Testis (tissue), 2 donors: ENCODE data around the gene PDZK1IP1.

Experiments
- POLR2A ChIP-seq: fragments of 450-650 bp; IDR thresholded peaks from one replicate; pipeline ENCODE4 v1.6.1; 2017; ENCODE audit warnings: antibody characterized with exemption, mild to moderate bottlenecking, moderate library complexity
- TF ChIP-seq, protein P1 (sequence below), 3 experiments: fragments of 450-650 bp in 2 of 3; fragments of 200-600 bp in 1 of 3; sonication (generic) in 1 of 3; IDR thresholded peaks; one replicate each; pipeline ENCODE4 v1.5.1; 2016 to 2019; ENCODE audit warnings: antibody characterized with exemption in 3 of 3, mild to moderate bottlenecking in 2 of 3, moderate library complexity in 1 of 3

DNA sequence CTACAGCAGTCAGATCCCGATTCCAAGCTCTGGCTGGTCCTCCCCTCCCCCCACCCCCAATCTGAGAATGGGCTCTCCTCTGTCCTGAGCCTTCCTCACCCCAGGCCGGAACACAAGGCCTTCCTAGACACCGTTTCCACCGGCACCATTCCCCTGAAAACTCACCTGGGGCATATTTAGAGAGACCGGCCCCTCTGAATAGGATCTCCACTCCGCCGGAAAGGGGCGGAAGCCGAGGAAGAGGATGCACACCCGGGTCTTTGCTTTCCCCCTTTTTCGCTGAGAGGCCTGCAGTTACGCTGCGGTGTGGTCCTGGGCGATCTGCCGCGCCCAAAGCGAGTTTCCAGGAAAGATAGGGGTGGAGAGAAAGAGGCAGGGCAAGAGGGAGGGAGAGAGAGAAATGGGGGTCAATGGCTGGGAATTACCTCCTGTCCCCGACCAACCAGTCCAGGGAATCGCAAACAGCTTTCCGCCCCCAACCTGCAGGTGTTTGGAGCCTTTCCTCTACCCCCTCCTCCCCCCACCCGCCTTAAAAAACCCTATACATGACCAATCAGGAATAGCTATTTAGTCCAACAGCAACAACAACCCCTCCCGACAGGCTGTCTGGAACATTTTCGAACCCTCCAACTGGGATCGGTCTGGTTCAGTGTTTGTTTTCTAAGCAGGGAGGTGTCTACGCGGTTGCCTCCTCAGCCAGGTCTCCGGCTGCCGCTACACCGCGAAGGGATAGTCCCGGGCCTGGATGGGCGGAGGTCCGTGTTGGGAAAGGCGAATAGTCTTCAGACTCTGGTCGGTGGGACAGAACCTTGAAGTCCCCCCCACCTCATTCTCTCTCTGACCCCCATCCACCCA is 39.4 kb upstream of the PDZK1IP1 start:
- TF ChIP-seq, protein P1, sequence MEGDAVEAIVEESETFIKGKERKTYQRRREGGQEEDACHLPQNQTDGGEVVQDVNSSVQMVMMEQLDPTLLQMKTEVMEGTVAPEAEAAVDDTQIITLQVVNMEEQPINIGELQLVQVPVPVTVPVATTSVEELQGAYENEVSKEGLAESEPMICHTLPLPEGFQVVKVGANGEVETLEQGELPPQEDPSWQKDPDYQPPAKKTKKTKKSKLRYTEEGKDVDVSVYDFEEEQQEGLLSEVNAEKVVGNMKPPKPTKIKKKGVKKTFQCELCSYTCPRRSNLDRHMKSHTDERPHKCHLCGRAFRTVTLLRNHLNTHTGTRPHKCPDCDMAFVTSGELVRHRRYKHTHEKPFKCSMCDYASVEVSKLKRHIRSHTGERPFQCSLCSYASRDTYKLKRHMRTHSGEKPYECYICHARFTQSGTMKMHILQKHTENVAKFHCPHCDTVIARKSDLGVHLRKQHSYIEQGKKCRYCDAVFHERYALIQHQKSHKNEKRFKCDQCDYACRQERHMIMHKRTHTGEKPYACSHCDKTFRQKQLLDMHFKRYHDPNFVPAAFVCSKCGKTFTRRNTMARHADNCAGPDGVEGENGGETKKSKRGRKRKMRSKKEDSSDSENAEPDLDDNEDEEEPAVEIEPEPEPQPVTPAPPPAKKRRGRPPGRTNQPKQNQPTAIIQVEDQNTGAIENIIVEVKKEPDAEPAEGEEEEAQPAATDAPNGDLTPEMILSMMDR (IDR thresholded peaks at IDR 0.05) = no peak
- TF ChIP-seq POLR2A = no peak
